Left ventricle myocardium superior (tissue), 1 donor: Measurements from ENCODE around the gene STAT6. TPM values are rescaled to one million over a fixed set of nuclear protein-coding genes. Genes with fewer than 3 reads are reported as not detected.
A peak's percentile ranks its signal among the peaks of the same experiment; 100 is the strongest.

Source experiments
- ATAC-seq: fragments of 200-7000 bp; cut with Tn5 transposase; one replicate; pipeline ENCODE4 v1.9.1; 2020; ENCODE audit warnings: mild to moderate bottlenecking, moderate library complexity
- DNase-seq: peaks from one replicate; pipeline ENCODE4 v3.0.0-alpha.2; 2020
- intact Hi-C: fragments of 100-400 bp; cut with micrococcal nuclease; formaldehyde crosslinking; loops from one replicate; pipeline ENCODE4 v1.11.0; 2022
- total RNA-seq: library from RNA; stranded (reverse); fragmentation: NEBNext Ultra II Directional; extraction: Animal tissue kit (Norgen Biotek cat#: 25700); gene quantifications from one replicate; pipeline ENCODE4 v1.2.1, GENCODE V29; 2021
- donor health status: DM: no; HTN: yes; CAD: no; lungs with severe emphysema.

The STAT6 gene
- total RNA-seq, 1 donor from 2014 or later, result 46.1 TPM

- intact Hi-C loops, result no loop called here
- ATAC-seq (peak; percentile 68), DNase-seq (peak; percentile 83)
These were observed 37.5 kb upstream of the STAT6 start for GRCh38 chr12:57148469-57149244.

GRCh38 chr12:57146961-57147944 is 36.1 kb upstream of the STAT6 start, which contains the start of gene LRP1-AS:
Gene LRP1-AS, minus strand, starts transcription at chr12:57147619.
- DNase-seq (peak; percentile 55), ATAC-seq (peak; percentile 8)
- intact Hi-C loops, result no loop called here

GRCh38 chr12:57146092-57146491 is 34.9 kb upstream of the STAT6 start:
- intact Hi-C loops, result no loop called here
- DNase-seq (no peak), ATAC-seq (no peak)

- intact Hi-C loops, result no loop called here
- no peak for ATAC-seq
- no peak for DNase-seq
These were observed 34.4 kb upstream of the STAT6 start for GRCh38 chr12:57145460-57146059.

GRCh38 chr12:57143454-57143853 is 32.3 kb upstream of the STAT6 start:
- intact Hi-C loops, result no loop called here

GRCh38 chr12:57142727-57143126 is 31.6 kb upstream of the STAT6 start:
- no peak for DNase-seq
- ATAC-seq, result no peak
- intact Hi-C loops, result no loop called here

More at GRCh38 chr12:57143454-57143853, 32.3 kb upstream of the STAT6 start:
- DNase-seq (no peak), ATAC-seq (no peak)

GRCh38 chr12:57142121-57142520 is 31.0 kb upstream of the STAT6 start:
- peak; percentile 66 for ATAC-seq
- intact Hi-C loops, result no loop called here
- peak; percentile 60 for DNase-seq

GRCh38 chr12:57141249-57141648 is 30.1 kb upstream of the STAT6 start:
- ATAC-seq (no peak), DNase-seq (no peak)
- intact Hi-C loops, result no loop called here

- ATAC-seq (no peak), DNase-seq (no peak)
- intact Hi-C loops, result no loop called here
These were observed 28.9 kb upstream of the STAT6 start for GRCh38 chr12:57139796-57140649.

- ATAC-seq (peak; percentile 62), DNase-seq (peak; percentile 89)
- intact Hi-C loops, result no loop called here
These were observed 27.5 kb upstream of the STAT6 start for GRCh38 chr12:57138526-57139272.

- ATAC-seq (peak; percentile 66), DNase-seq (peak; percentile 83)
- intact Hi-C loops, result no loop called here
These were observed 24.6 kb upstream of the STAT6 start for GRCh38 chr12:57135527-57136326.

- intact Hi-C loops, result no loop called here
- DNase-seq, result no peak
- no peak for ATAC-seq
These were observed 23.8 kb upstream of the STAT6 start for GRCh38 chr12:57134949-57135348.

GRCh38 chr12:57133916-57134315 is 22.8 kb upstream of the STAT6 start:
- peak; percentile 80 for DNase-seq
- intact Hi-C loops, result no loop called here

GRCh38 chr12:57133013-57133569 is 21.9 kb upstream of the STAT6 start:
- no peak for ATAC-seq
- DNase-seq, result no peak
- intact Hi-C loops, result no loop called here

More at GRCh38 chr12:57133916-57134315, 22.8 kb upstream of the STAT6 start:
- ATAC-seq, result peak; percentile 65

GRCh38 chr12:57131896-57132744 is 21.0 kb upstream of the STAT6 start:
- no peak for ATAC-seq
- no peak for DNase-seq
- intact Hi-C loops, result no loop called here

GRCh38 chr12:57130941-57131340 is 19.8 kb upstream of the STAT6 start:
- ATAC-seq, result no peak
- intact Hi-C loops, result no loop called here

More at GRCh38 chr12:57130941-57131340, 19.8 kb upstream of the STAT6 start:
- DNase-seq, result no peak
